ENCODE measurements around the gene CBX1. TPM values are rescaled to one million over a fixed set of nuclear protein-coding genes. Genes with fewer than 3 reads are reported as not detected.
A peak's percentile ranks its signal among the peaks of the same experiment; 100 is the strongest.

Gene CBX1
- total and polyA plus RNA-seq, 2 of the 13 experiments (the other 11 are each of a cell fraction or from before 2014, with no cell fraction given) = 17.8 to 108 TPM

- peak; percentile 15; the same call in 1 of the 2 replicates for TF ChIP-seq ELF3 (CRISPR knock-in tag; IDR thresholded peaks at IDR 0.05)
- no peak for TF ChIP-seq ZNF607 (CRISPR knock-in tag; IDR thresholded peaks at IDR 0.05; ENCODE audit: borderline replicate concordance)
- no peak; the same call in 1 of the 2 replicates for TF ChIP-seq ZHX1 (CRISPR knock-in tag; IDR thresholded peaks at IDR 0.05; ENCODE audit: low read depth)
- TF ChIP-seq MAFF (IDR thresholded peaks at IDR 0.05; ENCODE audit: low read depth, low read length) = no peak; the same call in 1 of the 2 replicates
- TF ChIP-seq ZNF577 (CRISPR knock-in tag; IDR thresholded peaks at IDR 0.05; ENCODE audit: borderline replicate concordance, low read depth) = no peak
- no peak for TF ChIP-seq PRPF4 (IDR thresholded peaks at IDR 0.05; ENCODE audit: low read depth, low read length, poor library complexity, severe bottlenecking)
- 0 out of 2 replicates have a peak, but pooled peaks have one; percentile 51 for TF ChIP-seq BRD4 (CRISPR knock-in tag; IDR thresholded peaks at IDR 0.05)
- TF ChIP-seq ZNF331 (CRISPR knock-in tag; IDR thresholded peaks at IDR 0.05) = no peak; the same call in 1 of the 2 replicates
- no peak for TF ChIP-seq ZNF564 (CRISPR knock-in tag; IDR thresholded peaks at IDR 0.05)
- no peak for TF ChIP-seq THRA (CRISPR knock-in tag; IDR thresholded peaks at IDR 0.05; ENCODE audit: borderline replicate concordance)
- TF ChIP-seq EP300 (IDR thresholded peaks at IDR 0.05; ENCODE audit: low read depth in 2 of 2, low read length in 2 of 2) = 0 out of 4 replicates have a peak, but pooled peaks of 1 of the 2 experiments have one; percentile 40
- TF ChIP-seq EP300 (CRISPR knock-in tag; IDR thresholded peaks at IDR 0.05; ENCODE audit: borderline replicate concordance) = 0 out of 2 replicates have a peak, but pooled peaks have one; percentile 23
- TF ChIP-seq ZNF850 (CRISPR knock-in tag; conservative IDR thresholded peaks at IDR 0.05) = no peak
- no peak for TF ChIP-seq BCLAF1 (IDR thresholded peaks at IDR 0.05)
- TF ChIP-seq HNF1B (CRISPR knock-in tag; IDR thresholded peaks at IDR 0.05) = no peak
- peak; percentile 61 for TF ChIP-seq AHR (CRISPR knock-in tag; IDR thresholded peaks at IDR 0.05)
- peak; percentile 47; the same call in 1 of the 2 replicates for TF ChIP-seq ZNF263 (CRISPR knock-in tag; IDR thresholded peaks at IDR 0.05)
- TF ChIP-seq DDIT3 (CRISPR knock-in tag; IDR thresholded peaks at IDR 0.05) = 0 out of 2 replicates have a peak, but pooled peaks have one; percentile 6
- TF ChIP-seq ELF1 (CRISPR knock-in tag; IDR thresholded peaks at IDR 0.05) = 0 out of 2 replicates have a peak, but pooled peaks have one; percentile 14
- TF ChIP-seq CHD2 (IDR thresholded peaks at IDR 0.05; ENCODE audit: low read depth, low read length) = no peak
Observed at GRCh38 chr17:48025040-48025903, 76.0 kb downstream of the CBX1 start (continued).
